Endothelial cell of umbilical vein (primary cell): ENCODE measurements around the gene CYP21A2.
"Not testable (repeated sequence)": the region's sequence is repeated elsewhere in the genome, so short reads cannot be mapped to it uniquely, and the experiment has no call there.

Experiments used
- CTCF ChIP-seq, 2 donors: IDR thresholded peaks; 1 replicate in 1 of 2; 2 replicates in 1 of 2; pipeline ENCODE4 v1.5.1; 2011; ENCODE audit warnings: low read length in 2 of 2, mild to moderate bottlenecking in 2 of 2, moderate library complexity in 2 of 2, control low read depth in 1 of 2, inconsistent platforms in 1 of 2, low read depth in 1 of 2; ENCODE audit not compliant: insufficient read depth in 1 of 2; ENCODE audit errors: extremely low read depth in 1 of 2
- EZH2 ChIP-seq: IDR thresholded peaks from 2 replicates; pipeline ENCODE4 v1.6.1; 2012; ENCODE audit warnings: borderline replicate concordance, low read depth, mild to moderate bottlenecking, moderate library complexity, low read length, inconsistent platforms; ENCODE audit not compliant: severe bottlenecking
- FOS ChIP-seq: IDR thresholded peaks from 2 replicates; pipeline ENCODE4 v1.6.1; 2011; ENCODE audit warnings: mild to moderate bottlenecking, low read length, moderate library complexity, borderline replicate concordance; ENCODE audit not compliant: insufficient read depth
- GATA2 ChIP-seq: IDR thresholded peaks from 2 replicates; pipeline ENCODE4 v1.7.0; 2011; ENCODE audit warnings: low read depth, mild to moderate bottlenecking, moderate library complexity, mixed read lengths, low read length; ENCODE audit not compliant: insufficient read length, insufficient read depth
- JUN ChIP-seq: IDR thresholded peaks from 2 replicates; pipeline ENCODE4 v1.6.1; 2011; ENCODE audit warnings: borderline replicate concordance, low read depth; ENCODE audit not compliant: insufficient read length, insufficient read depth
- POLR2A ChIP-seq: IDR thresholded peaks from 2 replicates; pipeline ENCODE4 v1.6.1; 2012; ENCODE audit warnings: low read depth, mild to moderate bottlenecking, control low read depth, low read length
- POLR2AphosphoS5 ChIP-seq: IDR thresholded peaks from 2 replicates; pipeline ENCODE4 v1.6.1; 2012; ENCODE audit warnings: low read depth, mild to moderate bottlenecking, control low read depth, low read length, moderate library complexity; ENCODE audit not compliant: insufficient read depth

- TF ChIP-seq CTCF (IDR thresholded peaks at IDR 0.05; ENCODE audit: extremely low read depth in 1 of 2, insufficient read depth in 1 of 2, low read depth in 1 of 2, low read length in 2 of 2); POLR2A; POLR2AphosphoS5; GATA2; EZH2; FOS; JUN: not testable (repeated sequence)
Measured at GRCh38 chr6:32068315-32068714, 30.1 kb downstream of the CYP21A2 start.
